ENCODE measurements around the gene ZNF136. TPM values are rescaled to one million over a fixed set of nuclear protein-coding genes. Genes with fewer than 3 reads are reported as not detected.

Gene ZNF136
- total RNA-seq, 4 donors from 2014 or later = 5.4 to 14.5 (median 11.2) TPM

DNA sequence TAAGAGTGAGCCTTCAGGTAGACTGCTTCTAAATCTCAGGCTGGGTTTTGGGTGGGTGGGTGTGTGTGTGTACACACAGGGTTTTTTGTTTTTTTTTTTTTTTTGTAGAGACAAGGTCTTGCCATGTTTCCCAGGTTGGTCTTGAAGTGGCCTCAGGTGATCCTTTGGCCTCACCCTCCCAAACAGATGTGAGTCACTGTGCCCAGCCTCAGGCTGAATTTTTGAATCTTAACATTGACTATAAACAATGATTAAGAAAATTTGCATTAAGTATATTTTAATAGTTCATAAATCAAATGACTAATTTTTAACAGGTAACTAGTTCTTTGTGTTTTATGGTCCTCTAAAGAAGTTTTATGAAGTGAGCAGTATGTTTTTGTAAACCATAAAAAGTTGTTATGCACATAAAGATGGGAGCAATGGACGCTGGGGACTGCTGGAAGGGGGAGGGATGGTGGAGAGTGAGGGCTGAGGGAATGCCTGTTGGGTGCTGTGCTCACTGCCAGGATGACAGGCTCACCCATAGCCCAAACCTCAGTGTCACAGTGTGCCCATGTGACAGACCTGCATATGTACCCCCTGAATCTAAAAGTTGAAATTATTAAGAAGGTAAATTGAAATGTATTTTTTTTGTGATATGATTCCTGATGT, 60.2 kb downstream of the ZNF136 start:
- WGBS, 2 donors = 58 to 75% methylated on average over 1 of the region's 1 CpG
- DNase-seq (ENCODE audit: low spot score in 2 of 2) = no peak
- TF ChIP-seq POLR2A (IDR thresholded peaks at IDR 0.05) = no peak
- TF ChIP-seq CTCF (IDR thresholded peaks at IDR 0.05) = no peak
- intact Hi-C loops (cut with DNase I; ENCODE audit: low total_unique reads) = no loop called here
- H3K4me3 ChIP-seq (ENCODE audit: low read depth, poor library complexity, severe bottlenecking) = no peak overlapping the region

GRCh38 chr19:12224676-12225075, 61.8 kb downstream of the ZNF136 start:
- no peak for TF ChIP-seq POLR2A (IDR thresholded peaks at IDR 0.05)
- no peak for TF ChIP-seq CTCF (IDR thresholded peaks at IDR 0.05)
- DNase-seq (ENCODE audit: low spot score in 2 of 2) = no peak
- intact Hi-C loops (cut with DNase I; ENCODE audit: low total_unique reads) = no loop called here
- WGBS, 2 donors = 96% methylated on average over 6 of the region's 6 CpGs
- no peak overlapping the region for H3K4me3 ChIP-seq (ENCODE audit: low read depth, poor library complexity, severe bottlenecking)

- 96% methylated on average over 3 of the region's 3 CpGs for WGBS, 2 donors
- DNase-seq (ENCODE audit: low spot score in 2 of 2) = no peak
- no peak for TF ChIP-seq CTCF (IDR thresholded peaks at IDR 0.05)
- intact Hi-C loops (cut with DNase I; ENCODE audit: low total_unique reads) = no loop called here
- no peak overlapping the region for H3K4me3 ChIP-seq (ENCODE audit: low read depth, poor library complexity, severe bottlenecking)
These were observed 67.1 kb downstream of the ZNF136 start for GRCh38 chr19:12229990-12230389.

- intact Hi-C loops (cut with DNase I; ENCODE audit: low total_unique reads) = no loop called here
- DNase-seq (ENCODE audit: low spot score in 2 of 2) = no peak
- TF ChIP-seq CTCF (IDR thresholded peaks at IDR 0.05) (no peak), POLR2A (IDR thresholded peaks at IDR 0.05) (no peak)
- no peak overlapping the region for H3K4me3 ChIP-seq (ENCODE audit: low read depth, poor library complexity, severe bottlenecking)
- WGBS, 2 donors = 91 to 97% methylated on average over 6 of the region's 6 CpGs
These were observed 68.1 kb downstream of the ZNF136 start for GRCh38 chr19:12230751-12231733.

GRCh38 chr19:12232961-12233360, 70.1 kb downstream of the ZNF136 start:
- 96 to 98% methylated on average over 3 of the region's 3 CpGs for WGBS, 2 donors
- TF ChIP-seq CTCF (IDR thresholded peaks at IDR 0.05) (no peak), POLR2A (IDR thresholded peaks at IDR 0.05) (no peak)
- intact Hi-C loops (cut with DNase I; ENCODE audit: low total_unique reads) = no loop called here

More at GRCh38 chr19:12232961-12233360, 70.1 kb downstream of the ZNF136 start:
- H3K4me3 ChIP-seq (ENCODE audit: low read depth, poor library complexity, severe bottlenecking) = no peak overlapping the region
- no peak for DNase-seq (ENCODE audit: low spot score in 2 of 2)
